Neural crest cell (in vitro differentiated cells): ENCODE data around the gene GRHPR. TPM values are rescaled to one million over a fixed set of nuclear protein-coding genes. Genes with fewer than 3 reads are reported as not detected.

Source experiments
- DNase-seq: peaks from one replicate; pipeline ENCODE4 v3.0.0; 2021; ENCODE audit warnings: low read depth, mixed read lengths, low spot score
- H3K27ac Mint-ChIP-seq: one replicate; pipeline ENCODE4 v1.8.0; 2021; ENCODE audit warnings: mild to moderate bottlenecking, mixed read lengths; ENCODE audit not compliant: unreplicated experiment
- H3K27me3 Mint-ChIP-seq: 2 replicates; pipeline ENCODE4 v1.8.0; 2021; ENCODE audit warnings: low read depth, mild to moderate bottlenecking, mixed read lengths
- H3K36me3 Mint-ChIP-seq: 2 replicates; pipeline ENCODE4 v1.8.0; 2021; ENCODE audit warnings: low read depth, mild to moderate bottlenecking, mixed read lengths
- H3K4me1 Mint-ChIP-seq: 2 replicates; pipeline ENCODE4 v1.8.0; 2021; ENCODE audit warnings: mixed read lengths
- H3K4me3 Mint-ChIP-seq: one replicate; pipeline ENCODE4 v1.8.0; 2021; ENCODE audit warnings: mild to moderate bottlenecking, mixed read lengths
- H3K9me3 Mint-ChIP-seq: 2 replicates; pipeline ENCODE4 v1.8.0; 2021; ENCODE audit warnings: mixed read lengths
- CTCF ChIP-seq: fragments of 200-600 bp; sonication (generic); conservative IDR thresholded peaks from 2 replicates; pipeline ENCODE4 v1.5.0; 2021; ENCODE audit warnings: antibody characterized with exemption, mild to moderate bottlenecking
- total RNA-seq: library from RNA; stranded (reverse); gene quantifications from 2 replicates; pipeline ENCODE4 v1.2.1, GENCODE V29; 2021

Gene GRHPR
- total RNA-seq, 1 donor from 2014 or later, result 120 TPM

- no peaks in the 10 kb centered on the region for H3K27me3 Mint-ChIP-seq
- H3K27ac Mint-ChIP-seq, result no peak overlapping the region
- DNase-seq, result no peak
- TF ChIP-seq CTCF, result no peak
- H3K4me3 Mint-ChIP-seq, result no peak overlapping the region
- H3K36me3 Mint-ChIP-seq, result peaks cover 18% of the 10 kb centered on the region
- H3K4me1 Mint-ChIP-seq, result peaks cover 13% of the 10 kb centered on the region
- H3K9me3 Mint-ChIP-seq, result peaks cover 3% of the 10 kb centered on the region
Observed at GRCh38 chr9:37452611-37453010, 30.1 kb downstream of the GRHPR start.

GRCh38 chr9:37453827-37454226 is 31.3 kb downstream of the GRHPR start:
- no peak overlapping the region for H3K4me3 Mint-ChIP-seq
- DNase-seq, result no peak
- no peaks in the 10 kb centered on the region for H3K27me3 Mint-ChIP-seq
- H3K4me1 Mint-ChIP-seq, result peaks cover 8% of the 10 kb centered on the region
- no peak overlapping the region for H3K27ac Mint-ChIP-seq
- no peak for TF ChIP-seq CTCF
- peaks cover 3% of the 10 kb centered on the region for H3K9me3 Mint-ChIP-seq
- peaks cover 14% of the 10 kb centered on the region for H3K36me3 Mint-ChIP-seq

GRCh38 chr9:37454238-37454637 is 31.7 kb downstream of the GRHPR start:
- H3K27ac Mint-ChIP-seq, result no peak overlapping the region
- no peak overlapping the region for H3K4me3 Mint-ChIP-seq

GRCh38 chr9:37455884-37456647 is 33.6 kb downstream of the GRHPR start:
- DNase-seq, result no peak
- peaks cover 3% of the 10 kb centered on the region for H3K9me3 Mint-ChIP-seq
- no peak overlapping the region for H3K4me3 Mint-ChIP-seq
- H3K27ac Mint-ChIP-seq, result no peak overlapping the region
- peaks cover 9% of the 10 kb centered on the region for H3K36me3 Mint-ChIP-seq
- TF ChIP-seq CTCF, result no peak
- H3K27me3 Mint-ChIP-seq, result no peaks in the 10 kb centered on the region
- H3K4me1 Mint-ChIP-seq, result no peaks in the 10 kb centered on the region

More at GRCh38 chr9:37454238-37454637, 31.7 kb downstream of the GRHPR start:
- TF ChIP-seq CTCF, result no peak
- DNase-seq, result no peak
- Mint-ChIP-seq H3K27me3 (no peaks in the 10 kb centered on the region), H3K4me1 (peaks cover 8% of the 10 kb centered on the region), H3K36me3 (peaks cover 14% of the 10 kb centered on the region), H3K9me3 (peaks cover 3% of the 10 kb centered on the region)

- Mint-ChIP-seq H3K27ac (no peak overlapping the region), H3K9me3 (peaks cover 3% of the 10 kb centered on the region), H3K4me3 (no peak overlapping the region)
Observed at GRCh38 chr9:37456817-37457216, 34.3 kb downstream of the GRHPR start.

More at GRCh38 chr9:37456817-37457216, 34.3 kb downstream of the GRHPR start:
- no peak for TF ChIP-seq CTCF
- H3K27me3 Mint-ChIP-seq, result no peaks in the 10 kb centered on the region
- H3K4me1 Mint-ChIP-seq, result peaks cover under 1% of the 10 kb centered on the region
- H3K36me3 Mint-ChIP-seq, result peaks cover 9% of the 10 kb centered on the region
- DNase-seq, result no peak
